ENCODE measurements around the gene ENOX1. TPM values are rescaled to one million over a fixed set of nuclear protein-coding genes. Genes with fewer than 3 reads are reported as not detected.

Gene ENOX1
- total RNA-seq, 1 experiment from 2014 or later, result 0.35 TPM

GRCh38 chr13:43631106-43631505 is 155.7 kb downstream of the ENOX1 start:
- Histone ChIP-seq H4K20me1 (ENCODE audit: insufficient read depth) (no peaks in the 10 kb centered on the region), H3K27ac (no peak overlapping the region), H3K27me3 (ENCODE audit: insufficient read depth, low read depth) (no peaks in the 10 kb centered on the region), H2AFZ (no peak overlapping the region), H3K9me2 (ENCODE audit: insufficient read depth) (no peaks in the 10 kb centered on the region), H3K79me2 (ENCODE audit: low read depth) (no peaks in the 10 kb centered on the region), H3F3A (ENCODE audit: insufficient read depth, low read depth) (no peaks in the 10 kb centered on the region), H3K4me2 (no peak overlapping the region), H3K9me3 (ENCODE audit: insufficient read depth, low read depth) (no peaks in the 10 kb centered on the region), H3K36me3 (ENCODE audit: low read depth) (no peaks in the 10 kb centered on the region), H3K4me1 (replicated peaks; ENCODE audit: insufficient read depth) (no peaks in the 10 kb centered on the region), H3K4me3 (no peak overlapping the region)
- DNase-seq, result no peak
- TF ChIP-seq CTCF (conservative IDR thresholded peaks at IDR 0.05), result no peak
- TF ChIP-seq EZH2 (IDR thresholded peaks at IDR 0.05; ENCODE audit: low read depth), result no peak
- POLR2A ChIA-PET (ENCODE audit: unreplicated experiment), result no interaction called here
- CTCF ChIA-PET, result no interaction called here
- intact Hi-C loops (cut with micrococcal nuclease; ENCODE audit: unreplicated experiment), result no loop called here
- BruUV-seq (replicated peaks), result no TSS peak

- intact Hi-C loops (cut with micrococcal nuclease; ENCODE audit: unreplicated experiment), result no loop called here
- H3K9me3 ChIP-seq (ENCODE audit: insufficient read depth, low read depth), result no peaks in the 10 kb centered on the region
Measured at GRCh38 chr13:43629691-43630480, 156.9 kb downstream of the ENOX1 start.

GRCh38 chr13:43626994-43627393 is 159.8 kb downstream of the ENOX1 start:
- Histone ChIP-seq H4K20me1 (ENCODE audit: insufficient read depth) (no peaks in the 10 kb centered on the region), H3K27ac (no peak overlapping the region), H3K4me2 (no peak overlapping the region), H3K27me3 (ENCODE audit: insufficient read depth, low read depth) (no peaks in the 10 kb centered on the region), H3K79me2 (ENCODE audit: low read depth) (no peaks in the 10 kb centered on the region), H3K9me3 (ENCODE audit: insufficient read depth, low read depth) (no peaks in the 10 kb centered on the region), H3K9me2 (ENCODE audit: insufficient read depth) (no peaks in the 10 kb centered on the region), H2AFZ (no peak overlapping the region), H3K4me1 (replicated peaks; ENCODE audit: insufficient read depth) (no peaks in the 10 kb centered on the region), H3K36me3 (ENCODE audit: low read depth) (no peaks in the 10 kb centered on the region), H3F3A (ENCODE audit: insufficient read depth, low read depth) (no peaks in the 10 kb centered on the region), H3K4me3 (no peak overlapping the region)
- intact Hi-C loops (cut with micrococcal nuclease; ENCODE audit: unreplicated experiment), result no loop called here
- ChIA-PET CTCF (no interaction called here), POLR2A (ENCODE audit: unreplicated experiment) (interaction anchor here (0.7 kb wide), 1 partner anchor 911 kb away, joined by 4 read pairs; no protein-coding TSS in a partner anchor)
- DNase-seq, result no peak
- no peak for TF ChIP-seq EZH2 (IDR thresholded peaks at IDR 0.05; ENCODE audit: low read depth)
- TF ChIP-seq CTCF (conservative IDR thresholded peaks at IDR 0.05), result no peak
- no TSS peak for BruUV-seq (replicated peaks)

More at GRCh38 chr13:43629691-43630480, 156.9 kb downstream of the ENOX1 start:
- Histone ChIP-seq H3F3A (ENCODE audit: insufficient read depth, low read depth) (no peaks in the 10 kb centered on the region), H3K36me3 (ENCODE audit: low read depth) (no peaks in the 10 kb centered on the region), H3K27ac (no peak overlapping the region), H3K4me3 (no peak overlapping the region), H3K4me2 (no peak overlapping the region), H3K4me1 (replicated peaks; ENCODE audit: insufficient read depth) (no peaks in the 10 kb centered on the region), H3K9me2 (ENCODE audit: insufficient read depth) (no peaks in the 10 kb centered on the region), H4K20me1 (ENCODE audit: insufficient read depth) (no peaks in the 10 kb centered on the region), H3K79me2 (ENCODE audit: low read depth) (no peaks in the 10 kb centered on the region), H3K27me3 (ENCODE audit: insufficient read depth, low read depth) (no peaks in the 10 kb centered on the region), H2AFZ (no peak overlapping the region)
- DNase-seq, result no peak
- BruUV-seq (replicated peaks), result no TSS peak
- TF ChIP-seq CTCF (conservative IDR thresholded peaks at IDR 0.05) (no peak), EZH2 (IDR thresholded peaks at IDR 0.05; ENCODE audit: low read depth) (no peak)
- CTCF ChIA-PET, result no interaction called here
- POLR2A ChIA-PET (ENCODE audit: unreplicated experiment), result no interaction called here
